HepG2 (cell line): Measurements from ENCODE around the gene SLC25A11. TPM values are rescaled to one million over a fixed set of nuclear protein-coding genes. Genes with fewer than 3 reads are reported as not detected.
A peak's percentile ranks its signal among the peaks of the same experiment; 100 is the strongest.

ENCODE experiments used
- AHR ChIP-seq: IDR thresholded peaks from 2 replicates; pipeline ENCODE4 v1.6.1; 2018; ENCODE audit warnings: missing genetic modification reagents, missing compliant biosample characterization
- JUN ChIP-seq: sonication (generic); formaldehyde crosslinking; IDR thresholded peaks from 2 replicates; pipeline ENCODE4 v1.4.0; 2020; ENCODE audit warnings: mild to moderate bottlenecking, missing genetic modification reagents
- MED8 ChIP-seq: sonication (generic); formaldehyde crosslinking; IDR thresholded peaks from 2 replicates; pipeline ENCODE4 v1.8.1; 2023; ENCODE audit warnings: mild to moderate bottlenecking, missing genetic modification reagents; ENCODE audit not compliant: insufficient replicate concordance
- PLRG1 ChIP-seq: fragments of 450-650 bp; conservative IDR thresholded peaks from 2 replicates; pipeline ENCODE4 v1.6.1; 2016
- RBFOX2 ChIP-seq: fragments of 200-400 bp; formaldehyde crosslinking; IDR thresholded peaks from 2 replicates; pipeline ENCODE4 v1.6.1; 2017; ENCODE audit warnings: low read depth, mild to moderate bottlenecking, low read length
- SNAI1 ChIP-seq: sonication (generic); formaldehyde crosslinking; IDR thresholded peaks from 2 replicates; pipeline ENCODE4 v1.5.0; 2020; ENCODE audit warnings: mild to moderate bottlenecking, missing genetic modification reagents, borderline replicate concordance
- YEATS2 ChIP-seq: sonication (generic); formaldehyde crosslinking; IDR thresholded peaks from 2 replicates; pipeline ENCODE4 v1.4.0; 2020; ENCODE audit warnings: missing genetic modification reagents, borderline replicate concordance
- YY1 ChIP-seq: IDR thresholded peaks from 2 replicates; pipeline ENCODE4 v1.6.1; 2011; ENCODE audit warnings: low read length, low read depth, moderate library complexity, mild to moderate bottlenecking; ENCODE audit not compliant: insufficient read depth, insufficient replicate concordance
- ZBTB7A ChIP-seq: sonication (generic); formaldehyde crosslinking; IDR thresholded peaks from 2 replicates; pipeline ENCODE4 v1.8.0; 2022; ENCODE audit warnings: mild to moderate bottlenecking, missing genetic modification reagents
- ZFX ChIP-seq: sonication (generic); formaldehyde crosslinking; IDR thresholded peaks from 2 replicates; pipeline ENCODE4 v1.4.0; 2020; ENCODE audit warnings: mild to moderate bottlenecking, low read depth, missing genetic modification reagents, moderate library complexity
- ZNF232 ChIP-seq: sonication (generic); formaldehyde crosslinking; IDR thresholded peaks from 2 replicates; pipeline ENCODE4 v1.4.0; 2020; ENCODE audit warnings: missing genetic modification reagents, borderline replicate concordance
- ZNF619 ChIP-seq: sonication (generic); formaldehyde crosslinking; IDR thresholded peaks from 2 replicates; pipeline ENCODE4 v1.4.0; 2020; ENCODE audit warnings: mild to moderate bottlenecking, missing genetic modification reagents
- ZNF749 ChIP-seq: sonication (generic); formaldehyde crosslinking; IDR thresholded peaks from 2 replicates; pipeline ENCODE4 v1.8.0; 2022; ENCODE audit warnings: mild to moderate bottlenecking, missing genetic modification reagents, moderate library complexity, borderline replicate concordance
- ZNF772 ChIP-seq: sonication (generic); formaldehyde crosslinking; IDR thresholded peaks from 2 replicates; pipeline ENCODE4 v1.5.0; 2020; ENCODE audit warnings: mild to moderate bottlenecking, missing genetic modification reagents
- ZNF788 ChIP-seq: sonication (generic); formaldehyde crosslinking; IDR thresholded peaks from 2 replicates; pipeline ENCODE4 v1.5.0; 2020; ENCODE audit warnings: mild to moderate bottlenecking, missing genetic modification reagents, borderline replicate concordance
- ZNF790 ChIP-seq: sonication (generic); formaldehyde crosslinking; IDR thresholded peaks from 2 replicates; pipeline ENCODE4 v1.8.0; 2022; ENCODE audit warnings: missing genetic modification reagents, mild to moderate bottlenecking, borderline replicate concordance
- ZNF883 ChIP-seq: sonication (generic); formaldehyde crosslinking; IDR thresholded peaks from 2 replicates; pipeline ENCODE4 v1.5.1; 2020; ENCODE audit warnings: mild to moderate bottlenecking, missing genetic modification reagents; ENCODE audit errors: not compliant biosample characterization
- polyA plus RNA-seq, 8 experiments: library from polyadenylated mRNA; depleted of rRNA in 3 of 8; stranded (reverse) in 7 of 8; unstranded in 1 of 8; fragments of >200 nt; fragmentation: Illumina TruSeq in 4 of 8; extraction: Trizol in 4 of 8; gene quantifications; 2 replicates each; pipeline versions ENCODE4 v1.2.1 to v1.2.3, GENCODE V29; 2011 to 2016; ENCODE audit warnings: low read depth in 4 of 8, missing spikeins in 1 of 8, mixed read lengths in 1 of 8; ENCODE audit not compliant: insufficient read depth in 1 of 8
- total RNA-seq, 5 experiments: library from RNA; depleted of rRNA; stranded (reverse); fragments of >200 nt; fragmentation: Illumina TruSeq; extraction: Trizol; gene quantifications; 2 replicates each; pipeline ENCODE4 v1.2.3, GENCODE V29; 2016; ENCODE audit warnings: low read depth in 1 of 5
- TF ChIP-seq, protein P1 (sequence below): sonication (generic); formaldehyde crosslinking; conservative IDR thresholded peaks from 2 replicates; pipeline ENCODE4 v1.8.0; 2022; ENCODE audit warnings: mild to moderate bottlenecking, moderate library complexity, missing genetic modification reagents
- TF ChIP-seq, protein P2 (sequence below): IDR thresholded peaks from 2 replicates; pipeline ENCODE4 v1.6.1; 2016
- TF ChIP-seq, protein P3 (sequence below): sonication (generic); formaldehyde crosslinking; IDR thresholded peaks from 2 replicates; pipeline ENCODE4 v1.4.0; 2020; ENCODE audit warnings: missing genetic modification reagents

Gene SLC25A11
- total and polyA plus RNA-seq, 2 of the 13 experiments (the other 11 are each of a cell fraction or from before 2014, with no cell fraction given), result 35.4 to 47.2 TPM

DNA sequence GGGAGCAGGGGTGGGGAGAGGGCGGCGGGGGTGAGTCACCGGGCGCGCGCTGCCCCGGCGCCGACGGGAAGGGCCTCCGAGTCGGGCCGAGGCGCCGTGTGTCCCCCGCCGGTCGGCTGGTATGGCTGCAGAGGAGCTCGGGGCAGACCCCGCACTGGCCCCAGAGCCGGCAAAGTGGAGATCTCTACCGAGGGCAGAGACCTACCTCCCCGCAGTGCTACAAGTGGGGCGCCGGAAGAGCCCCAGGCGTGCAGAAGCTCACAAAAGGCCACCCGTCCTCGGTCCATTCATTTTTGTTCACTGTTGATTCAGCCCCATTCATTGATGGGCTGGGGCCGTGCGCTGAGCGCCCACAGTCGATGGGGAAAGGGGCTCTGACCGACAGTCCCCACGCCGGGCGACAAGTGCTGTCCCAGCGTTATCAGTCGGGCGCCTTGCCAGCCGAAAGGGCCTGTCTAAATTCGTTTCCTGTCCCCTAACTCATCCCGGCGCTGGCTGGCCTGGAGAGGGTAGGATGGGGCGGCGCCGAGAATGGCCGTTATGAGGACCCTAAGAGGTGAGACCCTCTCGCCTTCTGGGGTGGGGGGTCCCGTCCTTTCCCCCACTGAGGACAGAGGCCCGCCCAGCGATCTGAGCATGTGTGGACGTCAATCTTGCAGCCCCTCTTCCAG, 10.4 kb upstream of the SLC25A11 start (continued):
- TF ChIP-seq SNAI1 (CRISPR knock-in tag), result peak; percentile 58; the same call in 1 of the 2 replicates
- TF ChIP-seq ZNF790 (CRISPR knock-in tag), result no peak
- peak; percentile 18 for TF ChIP-seq ZNF883 (CRISPR knock-in tag)
- peak; percentile 4 for TF ChIP-seq YY1
- TF ChIP-seq, protein P1, sequence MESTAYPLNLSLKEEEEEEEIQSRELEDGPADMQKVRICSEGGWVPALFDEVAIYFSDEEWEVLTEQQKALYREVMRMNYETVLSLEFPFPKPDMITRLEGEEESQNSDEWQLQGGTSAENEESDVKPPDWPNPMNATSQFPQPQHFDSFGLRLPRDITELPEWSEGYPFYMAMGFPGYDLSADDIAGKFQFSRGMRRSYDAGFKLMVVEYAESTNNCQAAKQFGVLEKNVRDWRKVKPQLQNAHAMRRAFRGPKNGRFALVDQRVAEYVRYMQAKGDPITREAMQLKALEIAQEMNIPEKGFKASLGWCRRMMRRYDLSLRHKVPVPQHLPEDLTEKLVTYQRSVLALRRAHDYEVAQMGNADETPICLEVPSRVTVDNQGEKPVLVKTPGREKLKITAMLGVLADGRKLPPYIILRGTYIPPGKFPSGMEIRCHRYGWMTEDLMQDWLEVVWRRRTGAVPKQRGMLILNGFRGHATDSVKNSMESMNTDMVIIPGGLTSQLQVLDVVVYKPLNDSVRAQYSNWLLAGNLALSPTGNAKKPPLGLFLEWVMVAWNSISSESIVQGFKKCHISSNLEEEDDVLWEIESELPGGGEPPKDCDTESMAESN, result no peak; the same call in 1 of the 2 replicates
- TF ChIP-seq, protein P2, sequence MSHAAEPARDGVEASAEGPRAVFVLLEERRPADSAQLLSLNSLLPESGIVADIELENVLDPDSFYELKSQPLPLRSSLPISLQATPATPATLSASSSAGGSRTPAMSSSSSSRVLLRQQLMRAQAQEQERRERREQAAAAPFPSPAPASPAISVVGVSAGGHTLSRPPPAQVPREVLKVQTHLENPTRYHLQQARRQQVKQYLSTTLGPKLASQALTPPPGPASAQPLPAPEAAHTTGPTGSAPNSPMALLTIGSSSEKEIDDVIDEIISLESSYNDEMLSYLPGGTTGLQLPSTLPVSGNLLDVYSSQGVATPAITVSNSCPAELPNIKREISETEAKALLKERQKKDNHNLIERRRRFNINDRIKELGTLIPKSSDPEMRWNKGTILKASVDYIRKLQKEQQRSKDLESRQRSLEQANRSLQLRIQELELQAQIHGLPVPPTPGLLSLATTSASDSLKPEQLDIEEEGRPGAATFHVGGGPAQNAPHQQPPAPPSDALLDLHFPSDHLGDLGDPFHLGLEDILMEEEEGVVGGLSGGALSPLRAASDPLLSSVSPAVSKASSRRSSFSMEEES (CRISPR knock-in tag), result no peak
- TF ChIP-seq, protein P3, sequence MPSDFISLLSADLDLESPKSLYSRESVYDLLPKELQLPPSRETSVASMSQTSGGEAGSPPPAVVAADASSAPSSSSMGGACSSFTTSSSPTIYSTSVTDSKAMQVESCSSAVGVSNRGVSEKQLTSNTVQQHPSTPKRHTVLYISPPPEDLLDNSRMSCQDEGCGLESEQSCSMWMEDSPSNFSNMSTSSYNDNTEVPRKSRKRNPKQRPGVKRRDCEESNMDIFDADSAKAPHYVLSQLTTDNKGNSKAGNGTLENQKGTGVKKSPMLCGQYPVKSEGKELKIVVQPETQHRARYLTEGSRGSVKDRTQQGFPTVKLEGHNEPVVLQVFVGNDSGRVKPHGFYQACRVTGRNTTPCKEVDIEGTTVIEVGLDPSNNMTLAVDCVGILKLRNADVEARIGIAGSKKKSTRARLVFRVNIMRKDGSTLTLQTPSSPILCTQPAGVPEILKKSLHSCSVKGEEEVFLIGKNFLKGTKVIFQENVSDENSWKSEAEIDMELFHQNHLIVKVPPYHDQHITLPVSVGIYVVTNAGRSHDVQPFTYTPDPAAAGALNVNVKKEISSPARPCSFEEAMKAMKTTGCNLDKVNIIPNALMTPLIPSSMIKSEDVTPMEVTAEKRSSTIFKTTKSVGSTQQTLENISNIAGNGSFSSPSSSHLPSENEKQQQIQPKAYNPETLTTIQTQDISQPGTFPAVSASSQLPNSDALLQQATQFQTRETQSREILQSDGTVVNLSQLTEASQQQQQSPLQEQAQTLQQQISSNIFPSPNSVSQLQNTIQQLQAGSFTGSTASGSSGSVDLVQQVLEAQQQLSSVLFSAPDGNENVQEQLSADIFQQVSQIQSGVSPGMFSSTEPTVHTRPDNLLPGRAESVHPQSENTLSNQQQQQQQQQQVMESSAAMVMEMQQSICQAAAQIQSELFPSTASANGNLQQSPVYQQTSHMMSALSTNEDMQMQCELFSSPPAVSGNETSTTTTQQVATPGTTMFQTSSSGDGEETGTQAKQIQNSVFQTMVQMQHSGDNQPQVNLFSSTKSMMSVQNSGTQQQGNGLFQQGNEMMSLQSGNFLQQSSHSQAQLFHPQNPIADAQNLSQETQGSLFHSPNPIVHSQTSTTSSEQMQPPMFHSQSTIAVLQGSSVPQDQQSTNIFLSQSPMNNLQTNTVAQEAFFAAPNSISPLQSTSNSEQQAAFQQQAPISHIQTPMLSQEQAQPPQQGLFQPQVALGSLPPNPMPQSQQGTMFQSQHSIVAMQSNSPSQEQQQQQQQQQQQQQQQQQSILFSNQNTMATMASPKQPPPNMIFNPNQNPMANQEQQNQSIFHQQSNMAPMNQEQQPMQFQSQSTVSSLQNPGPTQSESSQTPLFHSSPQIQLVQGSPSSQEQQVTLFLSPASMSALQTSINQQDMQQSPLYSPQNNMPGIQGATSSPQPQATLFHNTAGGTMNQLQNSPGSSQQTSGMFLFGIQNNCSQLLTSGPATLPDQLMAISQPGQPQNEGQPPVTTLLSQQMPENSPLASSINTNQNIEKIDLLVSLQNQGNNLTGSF (CRISPR knock-in tag), result peak; percentile 59; the same call in 1 of the 2 replicates
- TF ChIP-seq YEATS2 (CRISPR knock-in tag), result no peak
- no peak for TF ChIP-seq ZNF749 (CRISPR knock-in tag)
- peak; percentile 52; the same call in 1 of the 2 replicates for TF ChIP-seq ZFX (CRISPR knock-in tag)
- TF ChIP-seq ZBTB7A (CRISPR knock-in tag), result peak; percentile 63; the same call in 1 of the 2 replicates
- peak; percentile 81; the same call in 1 of the 2 replicates for TF ChIP-seq RBFOX2
- 0 out of 2 replicates have a peak, but pooled peaks have one; percentile 9 for TF ChIP-seq ZNF772 (CRISPR knock-in tag)
- TF ChIP-seq MED8, result no peak
- no peak for TF ChIP-seq JUN (CRISPR knock-in tag)
- TF ChIP-seq PLRG1, result no peak
- TF ChIP-seq ZNF619 (CRISPR knock-in tag), result 0 out of 2 replicates have a peak, but pooled peaks have one; percentile 15
- peak; percentile 32; the same call in 1 of the 2 replicates for TF ChIP-seq AHR (CRISPR knock-in tag)
- 0 out of 2 replicates have a peak, but pooled peaks have one; percentile 6 for TF ChIP-seq ZNF232
- TF ChIP-seq ZNF788, result no peak
